ENCODE results near the gene FANCL. TPM values are rescaled to one million over a fixed set of nuclear protein-coding genes. Genes with fewer than 3 reads are reported as not detected.

Gene FANCL
- total RNA-seq, 2 donors from 2014 or later = 12.2 to 19.5 TPM

DNA sequence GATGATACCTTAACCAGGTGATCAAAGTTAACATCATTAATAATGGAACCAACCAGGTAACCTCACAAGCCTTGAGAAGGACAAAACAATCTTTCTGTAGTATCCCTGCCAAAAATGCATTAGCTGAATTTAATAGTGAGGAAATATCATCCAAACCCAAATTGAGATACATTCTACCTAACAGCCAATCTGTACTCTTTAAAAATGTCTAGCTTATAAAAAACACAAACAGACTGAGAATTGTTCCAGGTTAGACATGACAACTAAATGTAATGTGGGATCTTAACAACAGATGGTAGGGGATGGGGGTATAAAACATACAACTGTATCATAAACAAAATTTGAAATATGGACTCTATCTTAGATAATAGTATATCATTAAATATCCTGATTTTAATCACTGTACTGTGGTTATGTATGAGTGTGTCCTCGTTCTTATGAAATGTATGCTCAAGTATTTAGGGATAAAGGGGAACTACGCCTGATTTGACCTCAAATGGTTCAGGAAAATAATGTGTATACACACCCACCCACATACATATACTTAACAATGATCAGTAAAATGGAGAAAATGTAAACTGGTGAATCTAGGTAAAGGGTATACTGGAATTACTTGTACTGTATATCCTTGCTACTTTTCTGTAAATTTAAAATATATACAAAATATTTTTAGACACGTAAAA, 1.7 kb downstream of the FANCL start:
- intact Hi-C loops (cut with DNase I) = no loop called here
- Histone ChIP-seq H3K27me3 (no peaks in the 10 kb centered on the region), H3K4me3 (no peak overlapping the region), H3K4me1 (peaks cover 15% of the 10 kb centered on the region), H3K9me3 (no peaks in the 10 kb centered on the region), H3K27ac (no peak overlapping the region), H3K36me3 (replicated peaks in 1 of 2; ENCODE audit: insufficient read depth in 1 of 2, low read depth in 2 of 2) (no peaks in the 10 kb centered on the region)
- TF ChIP-seq, protein P1, sequence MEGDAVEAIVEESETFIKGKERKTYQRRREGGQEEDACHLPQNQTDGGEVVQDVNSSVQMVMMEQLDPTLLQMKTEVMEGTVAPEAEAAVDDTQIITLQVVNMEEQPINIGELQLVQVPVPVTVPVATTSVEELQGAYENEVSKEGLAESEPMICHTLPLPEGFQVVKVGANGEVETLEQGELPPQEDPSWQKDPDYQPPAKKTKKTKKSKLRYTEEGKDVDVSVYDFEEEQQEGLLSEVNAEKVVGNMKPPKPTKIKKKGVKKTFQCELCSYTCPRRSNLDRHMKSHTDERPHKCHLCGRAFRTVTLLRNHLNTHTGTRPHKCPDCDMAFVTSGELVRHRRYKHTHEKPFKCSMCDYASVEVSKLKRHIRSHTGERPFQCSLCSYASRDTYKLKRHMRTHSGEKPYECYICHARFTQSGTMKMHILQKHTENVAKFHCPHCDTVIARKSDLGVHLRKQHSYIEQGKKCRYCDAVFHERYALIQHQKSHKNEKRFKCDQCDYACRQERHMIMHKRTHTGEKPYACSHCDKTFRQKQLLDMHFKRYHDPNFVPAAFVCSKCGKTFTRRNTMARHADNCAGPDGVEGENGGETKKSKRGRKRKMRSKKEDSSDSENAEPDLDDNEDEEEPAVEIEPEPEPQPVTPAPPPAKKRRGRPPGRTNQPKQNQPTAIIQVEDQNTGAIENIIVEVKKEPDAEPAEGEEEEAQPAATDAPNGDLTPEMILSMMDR (IDR thresholded peaks at IDR 0.05) = no peak
- TF ChIP-seq POLR2A (IDR thresholded peaks at IDR 0.05) = no peak
- WGBS, 2 donors = 74 to 86% methylated on average over 3 of the region's 3 CpGs
- DNase-seq (no peak), ATAC-seq (no peak)

DNA sequence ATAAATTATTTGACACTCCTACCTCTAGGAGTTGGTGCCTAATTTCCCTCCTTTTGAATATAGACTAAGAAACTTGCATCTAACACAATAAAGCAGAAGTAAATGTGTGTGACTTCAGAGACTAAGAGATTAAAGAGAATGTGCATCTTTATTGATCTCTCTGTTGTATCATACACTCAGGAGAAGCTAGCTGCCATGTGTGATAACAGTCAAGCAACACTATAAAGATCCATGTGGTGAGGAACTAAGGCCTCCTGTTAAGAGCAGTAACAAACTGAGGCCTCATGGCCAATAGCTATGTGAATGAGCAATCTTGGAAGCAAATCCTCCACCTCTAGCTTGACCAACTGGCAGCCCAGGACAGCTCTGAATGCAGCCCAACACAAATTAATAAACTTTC, 3.4 kb downstream of the FANCL start:
- TF ChIP-seq POLR2A (IDR thresholded peaks at IDR 0.05) = no peak
- TF ChIP-seq, protein P1 (IDR thresholded peaks at IDR 0.05) = no peak
- no peaks in the 10 kb centered on the region for H3K27me3 ChIP-seq
- no peak overlapping the region for H3K4me3 ChIP-seq
- H3K36me3 ChIP-seq (replicated peaks in 1 of 2; ENCODE audit: insufficient read depth in 1 of 2, low read depth in 2 of 2) = no peaks in the 10 kb centered on the region
- DNase-seq (no peak), ATAC-seq (no peak)
- H3K9me3 ChIP-seq = no peaks in the 10 kb centered on the region
- H3K27ac ChIP-seq = no peak overlapping the region
- intact Hi-C loops (cut with DNase I) = no loop called here
- H3K4me1 ChIP-seq = peaks cover 15% of the 10 kb centered on the region

DNA sequence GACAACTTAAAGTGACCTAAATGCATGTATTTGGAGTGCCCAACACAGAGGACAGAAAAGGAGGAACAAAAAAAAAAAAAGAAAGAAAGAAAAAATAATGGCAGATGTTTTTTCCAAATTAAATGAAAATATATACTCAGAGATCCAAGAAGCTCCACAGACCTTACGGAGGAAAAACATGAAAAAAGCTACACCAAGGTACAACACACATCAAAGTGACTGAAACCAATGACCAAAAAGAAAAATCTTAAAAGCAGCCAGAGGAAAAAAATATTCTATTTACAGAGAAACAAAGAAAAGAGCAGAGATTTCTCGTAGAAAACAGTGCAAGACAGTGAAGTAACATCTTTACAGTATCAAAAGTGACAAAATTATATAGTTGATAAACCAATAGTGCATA, 5.1 kb downstream of the FANCL start:
- no peak for TF ChIP-seq POLR2A (IDR thresholded peaks at IDR 0.05)
- TF ChIP-seq, protein P1 (IDR thresholded peaks at IDR 0.05) = no peak
- no peak overlapping the region for H3K27ac ChIP-seq
- ATAC-seq = no peak
- no peaks in the 10 kb centered on the region for H3K9me3 ChIP-seq
- 87 to 93% methylated on average over 2 of the region's 2 CpGs for WGBS, 2 donors
- H3K4me3 ChIP-seq = no peak overlapping the region
- intact Hi-C loops (cut with DNase I) = no loop called here
- H3K4me1 ChIP-seq = peaks cover 15% of the 10 kb centered on the region
- no peaks in the 10 kb centered on the region for H3K27me3 ChIP-seq
- DNase-seq = no peak
- H3K36me3 ChIP-seq (replicated peaks in 1 of 2; ENCODE audit: insufficient read depth in 1 of 2, low read depth in 2 of 2) = no peaks in the 10 kb centered on the region

DNA sequence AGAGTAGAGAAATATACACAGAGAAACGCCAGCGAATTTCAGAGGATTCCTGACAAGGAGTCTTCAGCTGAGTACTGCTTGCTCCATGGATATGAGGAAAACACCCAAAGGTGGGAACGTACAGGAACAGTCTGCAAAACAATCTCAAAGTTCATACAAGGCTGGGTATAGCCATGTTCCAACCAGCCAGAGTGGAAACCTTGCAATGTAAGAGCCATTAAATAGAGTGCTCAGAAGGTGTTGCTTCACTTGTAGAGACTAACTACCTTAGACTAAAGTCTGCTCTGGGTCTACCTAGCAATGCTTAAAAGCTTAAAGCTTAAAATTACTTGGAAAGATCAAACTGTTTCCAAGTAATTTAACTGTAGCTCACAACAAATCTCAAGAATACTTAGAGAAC, 6.0 kb downstream of the FANCL start:
- peaks cover 12% of the 10 kb centered on the region for H3K4me1 ChIP-seq
- no peak for TF ChIP-seq POLR2A (IDR thresholded peaks at IDR 0.05)
- no peaks in the 10 kb centered on the region for H3K9me3 ChIP-seq
- H3K36me3 ChIP-seq (replicated peaks in 1 of 2; ENCODE audit: insufficient read depth in 1 of 2, low read depth in 2 of 2) = no peaks in the 10 kb centered on the region
- no peak overlapping the region for H3K27ac ChIP-seq
- no peak for DNase-seq
- intact Hi-C loops (cut with DNase I) = no loop called here
- no peak overlapping the region for H3K4me3 ChIP-seq
- H3K27me3 ChIP-seq = no peaks in the 10 kb centered on the region
- WGBS, 2 donors = 89 to 90% methylated on average over 3 of the region's 3 CpGs
- no peak for ATAC-seq

DNA sequence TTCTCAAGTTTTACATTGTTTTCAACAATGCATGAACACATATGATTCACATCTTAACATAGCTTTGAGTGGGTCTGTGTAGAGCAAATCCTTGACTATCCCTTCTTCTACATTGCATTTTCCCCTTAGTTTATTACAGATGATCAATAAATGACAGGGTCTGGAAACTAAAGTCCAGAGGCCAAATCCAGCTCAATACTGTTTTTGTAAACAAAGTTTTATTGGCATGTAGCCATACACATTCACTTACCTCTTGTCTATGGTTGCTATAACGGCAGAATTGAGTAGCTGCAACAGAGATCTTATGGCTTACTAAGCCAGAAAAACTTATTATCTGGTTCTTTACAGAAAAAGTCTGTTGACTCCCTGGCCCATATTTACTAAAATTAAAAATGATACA, 12.8 kb downstream of the FANCL start:
- Histone ChIP-seq H3K4me1 (peaks cover 4% of the 10 kb centered on the region), H3K9me3 (no peaks in the 10 kb centered on the region), H3K4me3 (no peak overlapping the region), H3K36me3 (replicated peaks in 1 of 2; ENCODE audit: insufficient read depth in 1 of 2, low read depth in 2 of 2) (peaks cover 0 to 6% of the 10 kb centered on the region in 2 donors), H3K27ac (no peak overlapping the region), H3K27me3 (no peaks in the 10 kb centered on the region)
- TF ChIP-seq, protein P1 (IDR thresholded peaks at IDR 0.05) = no peak
- no peak for TF ChIP-seq POLR2A (IDR thresholded peaks at IDR 0.05)
- intact Hi-C loops (cut with DNase I) = no loop called here
- WGBS, 2 donors = 41 to 51% methylated on average over 1 of the region's 1 CpG
- no peak for ATAC-seq
- no peak for DNase-seq
